Measurements from ENCODE around the gene SATL1. TPM values are rescaled to one million over a fixed set of nuclear protein-coding genes. Genes with fewer than 3 reads are reported as not detected.
"Not testable (repeated sequence)": the region's sequence is repeated elsewhere in the genome, so short reads cannot be mapped to it uniquely, and the experiment has no call there.

Gene SATL1
- total RNA-seq, 2 experiments from 2014 or later, result 0.09 TPM; not detected in 1

DNA sequence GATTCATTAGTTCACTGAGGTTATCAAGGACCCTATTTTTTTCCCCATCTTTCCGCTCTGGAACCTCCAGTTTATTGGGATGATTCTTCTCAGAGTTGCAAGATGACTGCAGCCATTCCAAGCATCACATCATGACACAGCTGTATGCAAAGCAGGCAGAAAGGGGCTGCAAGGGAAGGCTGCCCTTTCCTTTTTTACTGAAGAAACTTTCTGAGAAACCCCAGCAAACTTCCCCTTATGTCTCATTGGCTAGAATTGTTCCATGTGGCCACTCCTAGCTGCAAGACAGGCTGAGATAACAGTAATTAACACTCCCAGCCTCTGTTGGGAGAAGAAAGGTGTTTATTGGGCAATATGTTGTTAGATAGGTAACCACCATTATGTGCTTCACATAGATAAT, 102.6 kb downstream of the SATL1 start:
- Mint-ChIP-seq H3K27me3 (no peaks in the 10 kb centered on the region), H3K27ac (no peak overlapping the region), H3K4me3 (no peak overlapping the region), H3K36me3 (no peaks in the 10 kb centered on the region), H3K9me3 (ENCODE audit: low read depth) (no peaks in the 10 kb centered on the region), H3K4me1 (no peaks in the 10 kb centered on the region)
- ATAC-seq, result no peak
- CTCF ChIA-PET, result no interaction called here
- DNase-seq, result no peak

DNA sequence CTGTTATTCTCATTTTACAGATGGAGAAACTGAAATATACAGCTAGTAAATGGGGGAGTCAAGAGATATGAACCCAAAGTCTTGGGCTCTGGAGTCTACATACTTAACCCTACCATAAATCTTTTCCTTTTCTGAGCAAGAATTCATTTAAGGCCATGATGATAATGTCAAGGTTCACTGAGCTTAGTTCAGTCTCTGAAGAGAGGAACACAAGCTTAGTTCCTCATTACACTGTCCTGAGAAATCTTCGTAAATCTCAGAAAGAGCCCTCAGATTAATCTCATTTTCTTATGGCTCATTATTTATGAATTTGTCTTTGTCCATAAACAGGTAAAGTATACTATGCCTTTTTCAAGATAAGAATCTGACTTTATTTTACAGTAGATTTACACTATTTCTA, 104.2 kb downstream of the SATL1 start:
- Mint-ChIP-seq H3K9me3 (ENCODE audit: low read depth) (no peaks in the 10 kb centered on the region), H3K36me3 (no peaks in the 10 kb centered on the region), H3K4me1 (no peaks in the 10 kb centered on the region), H3K27ac (no peak overlapping the region), H3K4me3 (no peak overlapping the region), H3K27me3 (no peaks in the 10 kb centered on the region)
- DNase-seq (no peak), ATAC-seq (no peak)
- CTCF ChIA-PET, result no interaction called here

DNA sequence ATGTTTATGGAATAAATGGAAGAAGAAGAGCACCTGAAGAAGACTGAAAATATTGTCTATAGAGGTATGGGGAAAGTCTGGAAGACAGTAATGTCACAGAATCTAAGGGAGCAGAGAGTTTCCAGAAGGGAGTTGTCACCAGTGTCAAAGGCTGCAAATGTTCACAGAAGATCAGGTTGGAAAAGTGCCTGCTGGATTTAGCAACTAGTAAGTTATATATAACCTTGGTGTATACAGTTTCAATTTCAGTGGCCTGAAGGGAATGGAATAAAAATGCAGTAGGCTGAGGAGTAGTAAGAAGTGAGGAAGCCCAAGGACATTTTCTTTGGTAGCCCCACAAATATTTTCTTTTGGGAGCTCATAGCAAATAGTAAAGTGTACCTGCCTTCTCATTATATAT, 107.2 kb downstream of the SATL1 start:
- H3K4me1 Mint-ChIP-seq, result no peaks in the 10 kb centered on the region
- H3K36me3 Mint-ChIP-seq, result no peaks in the 10 kb centered on the region
- no peaks in the 10 kb centered on the region for H3K27me3 Mint-ChIP-seq
- H3K4me3 Mint-ChIP-seq, result no peak overlapping the region
- no peak overlapping the region for H3K27ac Mint-ChIP-seq
- CTCF ChIA-PET, result no interaction called here
- no peaks in the 10 kb centered on the region for H3K9me3 Mint-ChIP-seq (ENCODE audit: low read depth)
- ATAC-seq (no peak), DNase-seq (no peak)

DNA sequence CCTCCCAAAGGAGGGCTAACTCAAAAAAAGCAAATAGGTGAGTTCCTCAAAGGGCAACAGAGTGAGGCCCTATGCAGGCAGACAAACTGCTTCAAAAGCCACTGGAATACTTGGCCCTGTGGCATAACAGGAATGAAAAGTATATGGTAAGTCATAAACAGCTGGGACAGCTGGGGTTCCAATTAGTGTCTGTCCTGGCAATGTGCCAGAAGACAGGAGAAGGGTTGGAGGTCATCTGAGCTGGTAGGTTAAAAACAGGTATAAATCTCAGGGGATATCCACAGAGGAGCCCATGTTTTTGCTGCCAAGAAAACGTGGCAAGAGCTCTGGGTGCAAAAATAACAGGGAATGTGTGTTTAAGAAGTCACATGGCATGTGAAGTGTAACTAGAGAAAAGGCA, 128.3 kb downstream of the SATL1 start:
- CTCF ChIA-PET, result no interaction called here
- H3K27me3 Mint-ChIP-seq, result no peaks in the 10 kb centered on the region

DNA sequence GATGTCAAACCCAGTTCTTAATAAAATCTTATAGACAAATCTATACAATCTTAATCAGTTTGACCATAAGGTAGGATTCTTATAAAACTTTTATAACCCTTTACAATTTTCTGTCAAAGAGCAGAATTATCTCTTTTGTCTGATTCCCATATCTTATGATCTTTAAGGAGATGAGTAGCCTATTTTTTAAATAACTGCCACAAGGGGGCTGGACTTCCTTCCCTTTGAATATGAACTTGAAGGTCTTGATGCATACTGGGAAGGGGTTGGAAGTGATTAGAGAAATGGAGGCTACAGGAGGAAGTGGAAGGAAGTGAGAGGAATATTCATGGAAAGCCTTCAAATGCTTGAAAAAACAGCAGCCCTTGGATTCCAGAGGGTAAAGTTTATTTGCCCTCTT, 128.8 kb downstream of the SATL1 start:
- Mint-ChIP-seq H3K4me3 (no peak overlapping the region), H3K27me3 (no peaks in the 10 kb centered on the region), H3K27ac (no peak overlapping the region), H3K36me3 (no peaks in the 10 kb centered on the region), H3K9me3 (ENCODE audit: low read depth) (no peaks in the 10 kb centered on the region), H3K4me1 (no peaks in the 10 kb centered on the region)
- CTCF ChIA-PET, result no interaction called here
- DNase-seq, result no peak
- no peak for ATAC-seq

More for the DNA sequence above, 128.3 kb downstream of the SATL1 start:
- H3K4me1 Mint-ChIP-seq, result no peaks in the 10 kb centered on the region
- H3K27ac Mint-ChIP-seq, result no peak overlapping the region
- no peaks in the 10 kb centered on the region for H3K9me3 Mint-ChIP-seq (ENCODE audit: low read depth)
- H3K4me3 Mint-ChIP-seq, result no peak overlapping the region
- ATAC-seq (no peak), DNase-seq (no peak)
- no peaks in the 10 kb centered on the region for H3K36me3 Mint-ChIP-seq

DNA sequence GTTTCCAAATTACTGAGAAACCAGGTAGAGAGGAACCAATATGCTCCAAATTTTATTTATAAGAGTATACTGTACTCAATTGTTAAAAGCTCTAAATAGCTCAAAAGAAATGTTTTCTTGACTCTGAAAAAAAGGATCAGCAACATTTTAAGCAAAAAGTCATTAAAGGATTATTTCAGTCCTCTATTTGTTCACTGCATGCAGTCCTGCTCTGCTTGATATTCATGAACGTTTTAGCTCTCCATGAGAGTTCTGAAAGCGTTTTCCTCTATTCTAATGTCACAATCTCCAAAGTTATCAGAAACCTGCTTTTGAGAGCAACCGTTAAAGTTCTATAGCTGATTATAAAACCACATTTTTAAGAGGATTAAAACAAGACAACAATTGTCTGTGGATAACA, 129.4 kb downstream of the SATL1 start:
- Mint-ChIP-seq H3K27ac (no peak overlapping the region), H3K9me3 (ENCODE audit: low read depth) (no peaks in the 10 kb centered on the region), H3K4me1 (no peaks in the 10 kb centered on the region), H3K36me3 (no peaks in the 10 kb centered on the region), H3K4me3 (no peak overlapping the region), H3K27me3 (no peaks in the 10 kb centered on the region)
- CTCF ChIA-PET, result no interaction called here
- DNase-seq, result no peak
- no peak for ATAC-seq

DNA sequence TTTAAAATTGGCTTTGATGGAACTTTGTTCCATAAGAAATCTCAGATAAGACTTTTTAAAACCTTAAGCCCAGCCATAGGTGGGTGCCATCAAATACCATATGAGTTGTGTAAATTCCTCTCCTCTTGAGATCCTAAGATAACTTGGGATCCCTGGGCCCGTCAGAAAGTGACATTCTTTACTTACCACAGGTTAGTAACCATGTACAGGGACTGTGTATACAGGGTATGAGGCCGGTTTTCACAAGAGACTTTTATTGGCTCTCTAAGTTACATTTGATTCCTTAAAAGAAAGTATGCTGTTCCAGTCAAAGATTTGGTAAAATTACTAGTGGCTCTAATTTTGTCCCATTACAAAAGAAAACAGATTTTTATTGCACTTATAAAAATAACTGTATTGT, 129.8 kb downstream of the SATL1 start:
- ATAC-seq, result no peak
- no peaks in the 10 kb centered on the region for H3K36me3 Mint-ChIP-seq
- DNase-seq, result no peak
- CTCF ChIA-PET, result no interaction called here
- no peaks in the 10 kb centered on the region for H3K9me3 Mint-ChIP-seq (ENCODE audit: low read depth)
- no peak overlapping the region for H3K27ac Mint-ChIP-seq
- no peak overlapping the region for H3K4me3 Mint-ChIP-seq
- no peaks in the 10 kb centered on the region for H3K4me1 Mint-ChIP-seq
- H3K27me3 Mint-ChIP-seq, result no peaks in the 10 kb centered on the region

DNA sequence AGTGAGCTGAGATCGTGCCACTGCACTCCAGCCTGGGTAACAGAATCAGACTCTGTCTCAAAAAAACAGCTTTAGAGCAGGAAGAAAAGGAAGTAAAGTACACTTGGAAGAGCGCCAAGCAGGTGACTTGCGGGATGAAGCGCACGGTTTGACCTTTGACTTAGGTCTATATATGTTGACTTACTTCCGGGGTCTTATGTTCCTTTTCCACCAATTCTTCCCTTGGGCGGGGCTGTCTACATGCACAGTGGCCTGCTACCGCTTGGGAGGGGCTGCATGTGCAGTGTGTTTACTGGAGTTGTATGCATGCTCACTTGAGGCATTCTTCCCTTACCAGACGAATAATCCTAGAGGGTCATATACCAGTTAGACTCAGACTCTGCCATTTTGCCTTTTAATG, 131.3 kb downstream of the SATL1 start:
- Mint-ChIP-seq H3K27ac (no peak overlapping the region), H3K36me3 (no peaks in the 10 kb centered on the region), H3K4me1 (no peaks in the 10 kb centered on the region), H3K4me3 (no peak overlapping the region), H3K9me3 (ENCODE audit: low read depth) (no peaks in the 10 kb centered on the region), H3K27me3 (no peaks in the 10 kb centered on the region)
- ATAC-seq (no peak), DNase-seq (no peak)
- CTCF ChIA-PET, result no interaction called here

DNA sequence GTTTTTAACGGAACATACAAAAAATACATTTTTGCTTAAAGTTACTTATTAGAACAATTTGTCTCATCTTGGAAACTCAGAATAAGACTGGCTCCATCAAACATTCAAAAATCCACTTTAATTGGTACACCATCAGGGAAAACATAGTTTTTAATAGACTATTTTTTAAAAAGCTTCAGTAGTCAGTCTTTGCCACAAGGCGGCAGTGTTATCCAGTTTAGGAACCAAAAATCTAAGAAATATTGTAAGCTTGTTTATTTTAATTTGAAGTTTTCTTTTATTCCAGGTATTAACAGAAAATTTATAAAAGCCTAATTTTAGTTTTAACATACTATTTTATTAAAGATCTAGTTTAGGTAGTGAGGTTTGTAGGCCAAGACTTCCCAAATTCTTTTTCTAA, 132.2 kb downstream of the SATL1 start:
- Mint-ChIP-seq H3K27ac (no peak overlapping the region), H3K27me3 (no peaks in the 10 kb centered on the region), H3K4me1 (no peaks in the 10 kb centered on the region), H3K36me3 (no peaks in the 10 kb centered on the region), H3K9me3 (ENCODE audit: low read depth) (no peaks in the 10 kb centered on the region), H3K4me3 (no peak overlapping the region)
- DNase-seq, result no peak
- no peak for ATAC-seq
- CTCF ChIA-PET, result no interaction called here

DNA sequence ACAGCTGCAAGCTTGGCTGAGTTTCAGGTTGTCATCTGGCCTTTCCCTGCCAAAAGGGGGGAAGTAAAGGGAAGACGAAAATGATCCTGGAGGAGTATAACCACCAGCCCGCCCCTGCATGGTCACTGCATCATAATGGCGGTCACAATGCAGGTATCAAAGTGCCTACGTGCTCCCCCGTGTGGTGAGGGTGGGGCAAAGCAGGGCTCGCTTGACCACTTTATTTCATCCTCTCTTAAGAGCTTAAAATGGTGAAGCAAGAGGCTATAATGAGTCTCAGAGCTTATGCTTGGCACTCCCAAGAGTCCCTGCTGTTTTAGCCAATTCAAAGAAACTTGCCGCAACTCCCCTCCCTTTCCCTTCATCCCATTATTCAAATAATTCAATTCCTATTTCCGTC, 134.3 kb downstream of the SATL1 start:
- no peaks in the 10 kb centered on the region for H3K36me3 Mint-ChIP-seq
- ATAC-seq, result no peak
- CTCF ChIA-PET, result no interaction called here
- H3K27me3 Mint-ChIP-seq, result no peaks in the 10 kb centered on the region
- H3K4me1 Mint-ChIP-seq, result no peaks in the 10 kb centered on the region
- DNase-seq, result no peak
- no peaks in the 10 kb centered on the region for H3K9me3 Mint-ChIP-seq (ENCODE audit: low read depth)
- no peak overlapping the region for H3K27ac Mint-ChIP-seq
- no peak overlapping the region for H3K4me3 Mint-ChIP-seq

DNA sequence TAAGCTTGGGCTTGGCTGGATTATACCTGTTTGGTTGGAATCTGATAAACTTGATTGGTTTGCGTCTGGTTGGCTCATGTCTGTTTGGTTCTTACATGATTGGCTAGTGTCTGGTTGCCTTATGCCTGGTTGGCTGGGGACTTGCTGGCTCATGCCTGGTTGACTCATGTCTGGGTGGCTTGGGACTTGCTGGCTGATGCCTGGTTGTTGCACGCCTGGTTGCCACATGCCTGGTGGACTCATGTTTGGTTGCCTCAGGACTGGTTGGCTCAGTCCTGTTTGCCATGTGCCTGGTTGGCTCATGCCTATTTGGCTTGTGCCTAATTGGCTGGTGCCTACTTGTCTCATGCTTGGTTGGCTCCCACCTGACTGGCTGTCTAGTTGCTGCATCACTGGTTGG, 135.4 kb downstream of the SATL1 start:
- Mint-ChIP-seq H3K4me3 (no peak overlapping the region), H3K27me3 (no peaks in the 10 kb centered on the region)

DNA sequence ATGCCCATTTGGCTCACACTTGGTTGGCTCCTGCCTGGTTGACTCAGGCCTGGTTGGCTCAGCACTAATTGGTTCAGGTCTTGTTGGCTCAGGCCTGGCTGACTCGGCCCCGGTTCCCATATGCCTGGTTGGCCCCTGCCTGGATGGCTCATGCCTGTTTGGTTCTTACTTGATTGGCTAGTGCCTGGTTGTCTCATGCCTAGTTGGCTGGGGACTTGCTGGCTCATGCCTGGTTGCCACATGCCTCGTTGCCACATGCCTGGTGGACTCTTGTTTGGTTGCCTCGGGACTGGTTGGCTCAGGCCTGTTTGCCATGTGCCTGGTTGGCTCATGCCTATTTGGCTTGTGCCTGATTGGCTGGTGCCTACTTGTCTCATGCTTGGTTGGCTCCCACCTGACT, 136.2 kb downstream of the SATL1 start:
- Mint-ChIP-seq H3K9me3 (ENCODE audit: low read depth) (no peaks in the 10 kb centered on the region), H3K27ac (no peak overlapping the region), H3K27me3 (no peaks in the 10 kb centered on the region), H3K4me1 (no peaks in the 10 kb centered on the region), H3K4me3 (no peak overlapping the region), H3K36me3 (no peaks in the 10 kb centered on the region)
- DNase-seq, result no peak
- CTCF ChIA-PET, result no interaction called here
- no peak for ATAC-seq

More for the DNA sequence above, 135.4 kb downstream of the SATL1 start:
- no peak for DNase-seq
- CTCF ChIA-PET, result no interaction called here
- no peaks in the 10 kb centered on the region for H3K36me3 Mint-ChIP-seq
- no peak for ATAC-seq
- no peak overlapping the region for H3K27ac Mint-ChIP-seq
- H3K4me1 Mint-ChIP-seq, result no peaks in the 10 kb centered on the region
- H3K9me3 Mint-ChIP-seq (ENCODE audit: low read depth), result no peaks in the 10 kb centered on the region

DNA sequence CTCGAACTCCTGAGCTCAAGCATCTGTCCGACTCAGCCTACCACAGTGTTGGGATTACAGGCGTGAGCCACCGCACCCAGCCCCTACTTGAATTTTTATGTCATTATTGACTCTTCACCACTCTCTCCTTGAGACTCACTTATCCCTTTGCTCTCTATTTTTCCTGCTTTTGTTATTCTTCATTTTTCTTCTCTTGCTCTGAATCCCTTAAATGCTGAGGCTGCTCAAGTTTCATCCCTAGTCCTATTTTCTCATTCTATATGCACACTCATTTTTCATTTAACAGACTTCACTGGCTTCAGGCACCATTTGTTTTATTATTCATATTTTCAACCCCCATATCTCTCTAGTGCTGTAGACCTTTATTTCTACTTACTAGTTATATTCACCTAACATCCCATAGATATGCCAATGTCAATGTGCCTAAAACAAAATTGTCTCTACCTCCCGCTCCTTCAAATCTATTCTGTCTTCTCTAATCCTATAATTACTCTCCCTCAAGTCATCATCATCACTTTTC, 154.2 kb downstream of the SATL1 start:
- no peak for ATAC-seq
- peaks cover 15% of the 10 kb centered on the region for H3K36me3 Mint-ChIP-seq
- no peak overlapping the region for H3K27ac Mint-ChIP-seq
- H3K27me3 Mint-ChIP-seq, result no peaks in the 10 kb centered on the region
- H3K4me3 Mint-ChIP-seq, result no peak overlapping the region
- DNase-seq, result no peak
- H3K4me1 Mint-ChIP-seq, result no peaks in the 10 kb centered on the region
- CTCF ChIA-PET, result no interaction called here
- no peaks in the 10 kb centered on the region for H3K9me3 Mint-ChIP-seq (ENCODE audit: low read depth)

DNA sequence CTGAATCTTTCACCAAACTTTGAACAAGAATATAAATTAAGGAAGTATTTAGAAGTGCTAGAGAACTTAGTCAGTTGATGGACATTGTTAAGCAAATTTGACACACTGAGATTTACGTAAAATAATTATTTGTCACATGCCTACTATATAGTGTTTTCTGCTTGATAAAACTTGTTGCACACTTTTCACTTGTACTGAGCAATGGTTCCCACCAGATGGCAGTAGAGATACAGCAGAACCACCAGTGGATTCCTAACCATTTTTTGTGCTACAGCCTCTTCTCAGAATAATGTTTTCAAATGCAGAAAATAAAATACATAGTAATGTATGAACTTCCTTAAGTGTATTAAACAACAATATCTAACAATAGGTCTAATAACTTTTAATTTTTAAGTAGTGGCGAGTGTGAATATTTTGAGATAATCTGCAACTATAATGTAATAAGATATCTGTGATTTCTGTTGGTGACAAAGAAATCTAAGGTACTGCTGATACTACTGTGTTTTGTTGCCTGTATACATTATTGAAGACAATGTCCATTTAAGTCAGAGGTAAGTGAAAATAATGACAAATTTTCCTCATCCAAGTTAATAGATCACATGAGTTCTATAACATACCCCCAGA, 158.7 kb downstream of the SATL1 start:
- Mint-ChIP-seq H3K27ac (no peak overlapping the region), H3K4me3 (no peak overlapping the region), H3K9me3 (ENCODE audit: low read depth) (no peaks in the 10 kb centered on the region), H3K27me3 (no peaks in the 10 kb centered on the region), H3K36me3 (peaks cover 8% of the 10 kb centered on the region), H3K4me1 (no peaks in the 10 kb centered on the region)
- CTCF ChIA-PET, result interaction anchor here (0.8 to 1.1 kb wide), 4 partner anchors 9 to 460 kb away, joined by 3 to 4 read pairs (median 3); no protein-coding TSS in a partner anchor
- DNase-seq (no peak), ATAC-seq (no peak)

DNA sequence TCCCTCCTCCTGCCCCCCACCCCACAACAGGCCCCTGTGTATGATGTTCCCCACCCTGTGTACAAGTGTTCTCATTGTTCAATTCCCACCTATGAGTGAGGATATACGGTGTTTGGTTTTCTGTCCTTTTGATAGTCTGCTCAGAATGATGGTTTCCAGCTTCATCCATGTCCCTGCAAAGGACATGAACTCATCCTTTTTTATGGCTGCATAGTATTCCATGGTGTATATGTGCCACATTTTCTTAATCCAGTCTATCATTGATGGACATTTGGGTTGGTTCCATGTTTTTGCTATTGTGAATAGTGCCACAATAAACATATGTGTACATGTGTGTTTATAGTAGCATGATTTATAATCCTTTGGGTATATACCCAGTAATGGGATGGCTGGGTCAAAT, 166.3 kb downstream of the SATL1 start:
- H3K27me3 Mint-ChIP-seq; H3K27ac Mint-ChIP-seq; H3K4me1 Mint-ChIP-seq; DNase-seq; H3K4me3 Mint-ChIP-seq; ATAC-seq; H3K36me3 Mint-ChIP-seq; H3K9me3 Mint-ChIP-seq (ENCODE audit: low read depth); CTCF ChIA-PET: not testable (repeated sequence)
